GOT3 (cell line): ENCODE measurements around the gene ADAMTS20.
"Not testable (repeated sequence)": the region's sequence is repeated elsewhere in the genome, so short reads cannot be mapped to it uniquely, and the experiment has no call there.

Source experiments
- DNase-seq: peaks from one replicate; lab custom pipeline; 2025; ENCODE audit warnings: mixed read lengths; lab: John Stamatoyannopoulos, UW

The ADAMTS20 gene

DNA sequence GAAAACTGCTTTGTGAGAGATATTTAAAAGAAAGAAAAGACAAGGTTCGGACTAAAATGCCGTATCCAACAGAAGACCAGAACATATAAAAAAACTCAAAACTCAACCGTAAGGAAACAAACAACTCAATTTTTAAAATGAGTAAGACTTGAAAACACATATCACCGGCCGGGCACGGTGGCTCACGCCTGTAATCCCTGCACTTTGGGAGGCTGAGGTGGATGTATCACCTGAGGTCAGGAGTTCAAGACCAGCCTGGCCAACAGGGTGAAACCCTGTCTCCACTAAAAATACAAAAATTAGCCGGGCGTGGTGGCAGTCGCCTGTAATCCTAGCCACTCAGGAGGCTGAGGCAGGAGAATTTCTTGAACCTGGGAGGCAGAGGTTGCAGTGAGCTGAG is 192.0 kb downstream of the ADAMTS20 start:
- DNase-seq = not testable (repeated sequence)

DNA sequence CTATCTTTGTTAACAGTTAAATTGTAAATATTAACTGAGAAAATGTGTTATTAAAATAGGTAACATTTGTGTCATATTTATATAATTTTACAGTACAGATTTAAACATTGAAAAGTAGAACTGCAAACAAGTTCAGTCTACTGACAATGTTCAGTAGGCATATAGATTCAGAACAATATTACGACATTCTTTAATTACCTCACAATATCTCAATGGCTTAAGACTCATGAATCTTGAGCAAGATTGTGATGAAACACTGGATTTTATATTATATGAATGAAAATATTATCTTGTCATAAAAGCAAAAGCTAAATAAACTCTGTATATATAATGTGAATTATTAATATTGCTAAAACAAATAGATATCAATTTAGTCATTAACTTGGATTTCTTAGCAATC is 194.9 kb downstream of the ADAMTS20 start:
- DNase-seq = no peak

DNA sequence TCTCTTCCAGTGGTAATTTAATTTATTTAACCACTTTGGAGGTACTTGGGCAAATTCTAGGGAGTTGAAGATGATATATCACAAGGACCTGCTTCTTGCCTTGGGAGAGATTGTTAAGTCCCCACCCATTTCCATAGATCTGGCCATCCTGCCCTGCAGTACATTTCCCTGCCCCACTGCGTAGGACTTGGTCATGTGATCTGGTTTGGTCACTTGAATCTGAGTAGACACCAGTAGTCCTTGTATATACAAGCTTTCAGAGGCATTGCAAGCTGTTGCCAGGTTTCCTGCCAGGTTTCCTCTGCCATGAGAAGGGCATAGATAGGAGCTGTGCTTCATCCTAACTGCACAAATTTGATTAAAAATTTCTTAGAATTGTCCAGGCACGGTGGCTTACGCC is 200.0 kb downstream of the ADAMTS20 start:
- DNase-seq = no peak

- no peak for DNase-seq
These were observed 202.1 kb downstream of the ADAMTS20 start for GRCh38 chr12:43349863-43350262.

DNA sequence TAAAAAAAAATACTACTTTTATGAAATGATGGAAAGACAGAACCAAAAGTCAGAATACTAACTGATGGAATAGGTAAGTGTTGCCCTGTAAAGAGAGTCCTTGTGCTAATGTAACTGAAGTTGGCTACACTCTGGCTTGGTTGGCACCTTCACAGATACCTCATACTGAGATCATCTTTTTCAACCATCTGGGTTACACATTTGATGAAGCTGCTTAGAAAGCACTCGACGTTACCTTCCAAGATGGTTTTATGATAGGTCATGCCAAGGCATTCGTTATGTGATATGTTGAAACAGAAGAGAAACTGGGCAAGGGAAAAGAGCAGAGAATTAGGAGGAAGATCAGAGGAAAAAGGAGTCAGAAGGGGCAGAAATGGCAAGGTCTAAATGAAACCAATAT is 203.8 kb downstream of the ADAMTS20 start:
- DNase-seq = no peak

- no peak for DNase-seq
These were observed 205.0 kb downstream of the ADAMTS20 start for GRCh38 chr12:43347026-43347425.

DNA sequence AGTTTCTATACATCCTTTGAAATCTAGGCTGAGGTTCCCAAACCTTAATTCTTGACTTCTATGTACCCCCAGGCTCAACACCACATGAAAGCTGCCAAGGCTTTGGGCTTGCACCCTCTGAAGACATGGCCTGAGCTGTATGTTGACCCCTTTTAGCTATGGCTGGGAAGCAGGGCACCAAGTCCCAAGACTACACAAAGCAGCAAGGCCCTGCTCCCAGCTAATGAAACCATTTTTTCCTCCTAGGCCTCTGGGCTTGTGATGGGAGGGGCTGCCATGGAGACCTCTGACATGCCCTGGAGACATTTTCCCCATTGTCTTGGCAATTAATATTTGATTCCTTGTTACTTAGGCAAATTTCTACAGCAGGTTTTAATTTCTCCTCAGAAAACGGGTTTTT is 207.0 kb downstream of the ADAMTS20 start:
- no peak for DNase-seq

DNA sequence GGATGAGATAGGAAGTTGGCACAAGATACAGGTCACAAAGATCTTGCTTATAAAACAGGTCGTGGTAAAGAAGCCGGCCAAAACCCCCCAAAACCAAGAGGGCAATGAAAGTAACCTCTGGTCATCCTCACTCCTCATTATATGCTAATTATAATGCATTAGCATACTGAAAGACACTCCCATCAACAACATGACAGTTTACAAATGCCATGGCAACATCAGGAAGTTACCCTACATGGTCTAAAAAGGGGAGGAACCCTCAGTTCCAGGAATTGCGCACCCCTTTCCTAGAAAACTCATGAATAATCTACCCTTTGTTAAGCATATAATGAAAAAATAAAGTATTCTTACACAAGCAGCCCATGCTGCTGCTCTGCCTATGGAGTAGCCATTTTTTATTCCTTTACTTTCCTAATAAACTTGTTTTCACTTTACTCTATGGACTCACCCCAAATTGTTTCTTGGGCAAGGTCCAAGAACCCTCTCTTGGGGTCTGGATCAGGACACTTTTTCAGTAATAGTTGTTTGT is 210.2 kb downstream of the ADAMTS20 start:
- not testable (repeated sequence) for DNase-seq

DNA sequence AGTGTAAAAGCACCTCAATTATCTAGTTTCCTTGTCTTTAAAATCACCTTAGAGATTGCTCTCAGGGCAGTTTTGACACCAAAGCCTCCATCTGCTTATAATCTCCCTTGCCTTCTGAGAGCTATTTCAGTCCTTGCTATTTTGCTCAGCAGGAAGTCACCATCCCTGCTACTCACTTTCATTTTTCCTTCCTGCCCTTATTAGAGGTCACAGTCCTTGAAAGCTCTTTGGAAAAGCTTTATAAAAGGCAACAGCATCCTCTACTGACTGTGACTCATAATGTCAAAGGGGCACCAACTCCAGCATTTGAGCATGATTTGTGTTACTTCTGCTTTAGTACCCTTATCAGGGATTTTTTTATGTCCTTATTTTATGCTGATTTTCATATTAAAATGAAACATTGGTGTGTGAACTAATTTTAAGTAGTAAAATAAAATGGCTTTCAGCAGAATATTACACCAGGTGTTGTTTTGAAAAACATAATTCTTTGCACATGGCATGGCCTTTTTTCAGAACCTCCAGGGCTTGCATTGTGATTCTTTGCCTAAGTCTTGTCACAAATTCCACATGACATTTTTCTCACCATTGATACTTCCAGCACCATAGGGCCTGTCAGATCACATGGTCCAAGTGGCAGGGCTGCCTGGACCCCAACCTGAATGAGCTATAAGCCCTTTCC is 213.0 kb downstream of the ADAMTS20 start:
- no peak for DNase-seq

- no peak for DNase-seq
These were observed 214.2 kb downstream of the ADAMTS20 start for GRCh38 chr12:43337571-43338444.

DNA sequence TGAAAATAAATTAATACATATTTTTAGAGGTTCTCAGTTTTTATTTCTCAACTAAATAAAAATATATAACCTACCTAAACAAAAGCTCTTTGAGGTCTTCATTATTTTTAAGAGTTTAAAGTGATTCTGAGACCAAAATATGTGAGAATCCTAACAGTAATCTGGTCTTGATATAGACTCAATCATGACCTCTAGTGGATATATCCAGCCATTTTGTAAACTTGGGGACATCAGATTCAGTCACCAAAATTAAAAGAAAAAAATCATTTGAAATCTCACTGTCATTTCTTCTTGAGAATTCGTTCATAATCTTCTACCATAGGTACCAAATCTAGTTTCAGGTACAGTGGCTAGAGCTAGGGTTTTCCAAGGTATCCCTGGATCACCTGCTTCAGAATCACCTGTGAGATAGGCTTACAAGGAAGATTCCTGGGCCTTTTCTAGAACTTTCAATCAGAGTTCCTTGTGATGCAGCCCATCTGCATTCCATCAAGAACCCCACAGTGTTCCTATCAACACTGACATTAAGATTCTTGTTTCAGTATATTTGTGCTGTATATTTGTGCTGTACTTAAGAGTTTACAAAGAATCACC is 214.9 kb downstream of the ADAMTS20 start:
- no peak for DNase-seq

- no peak for DNase-seq
These were observed 218.4 kb downstream of the ADAMTS20 start for GRCh38 chr12:43333644-43334043.

GRCh38 chr12:43332977-43333640 is 218.9 kb downstream of the ADAMTS20 start:
- no peak for DNase-seq

GRCh38 chr12:43331935-43332334 is 220.1 kb downstream of the ADAMTS20 start:
- no peak for DNase-seq

DNA sequence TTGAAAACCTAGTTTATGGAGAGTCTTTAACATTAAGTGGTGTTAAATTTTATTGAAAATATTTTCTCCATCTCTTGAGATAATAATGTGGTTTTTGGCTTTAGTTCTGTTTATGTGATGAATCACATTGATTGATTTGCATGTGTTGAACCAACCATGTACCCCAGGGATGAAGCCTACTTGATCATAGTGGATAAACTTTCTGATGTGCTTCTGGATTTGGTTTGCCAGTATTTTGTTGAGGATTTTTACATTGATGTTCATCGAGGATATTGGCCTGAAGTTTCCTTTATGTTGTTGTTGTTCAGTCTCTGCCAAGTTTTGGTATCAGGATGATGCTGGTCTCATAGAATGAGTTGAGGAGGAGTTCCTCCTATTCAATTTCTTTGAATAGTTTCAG is 222.6 kb downstream of the ADAMTS20 start:
- DNase-seq = no peak

GRCh38 chr12:43325786-43326185 is 226.2 kb downstream of the ADAMTS20 start:
- DNase-seq = no peak

GRCh38 chr12:43320281-43320680 is 231.7 kb downstream of the ADAMTS20 start:
- no peak for DNase-seq

- no peak for DNase-seq
These were observed 234.0 kb downstream of the ADAMTS20 start for GRCh38 chr12:43318021-43318420.

GRCh38 chr12:43317156-43317555 is 234.8 kb downstream of the ADAMTS20 start:
- no peak for DNase-seq

- DNase-seq = no peak
These were observed 235.5 kb downstream of the ADAMTS20 start for GRCh38 chr12:43316520-43316919.

GRCh38 chr12:43315961-43316360 is 236.0 kb downstream of the ADAMTS20 start:
- no peak for DNase-seq

- DNase-seq = no peak
These were observed 239.0 kb downstream of the ADAMTS20 start for GRCh38 chr12:43312991-43313505.
